GM18951 (cell line): ENCODE data around the gene PPP2R3C.
"Not testable (repeated sequence)": the region's sequence is repeated elsewhere in the genome, so short reads cannot be mapped to it uniquely, and the experiment has no call there.

ENCODE experiments used
- POLR2A ChIP-seq: IDR thresholded peaks from 4 replicates; pipeline ENCODE4 v1.6.1; 2011; ENCODE audit warnings: mild to moderate bottlenecking; ENCODE audit not compliant: insufficient read length, insufficient read depth; ENCODE audit errors: extremely low read depth
- in situ Hi-C: fragments of 300-500 bp; cut with MboI; formaldehyde crosslinking; loops from one replicate; pipeline ENCODE4 v1.12.0; 2022; ENCODE audit warnings: low sequenced_read_pairs, mixed read lengths, inconsistent platforms; ENCODE audit not compliant: unreplicated experiment

Gene PPP2R3C

DNA sequence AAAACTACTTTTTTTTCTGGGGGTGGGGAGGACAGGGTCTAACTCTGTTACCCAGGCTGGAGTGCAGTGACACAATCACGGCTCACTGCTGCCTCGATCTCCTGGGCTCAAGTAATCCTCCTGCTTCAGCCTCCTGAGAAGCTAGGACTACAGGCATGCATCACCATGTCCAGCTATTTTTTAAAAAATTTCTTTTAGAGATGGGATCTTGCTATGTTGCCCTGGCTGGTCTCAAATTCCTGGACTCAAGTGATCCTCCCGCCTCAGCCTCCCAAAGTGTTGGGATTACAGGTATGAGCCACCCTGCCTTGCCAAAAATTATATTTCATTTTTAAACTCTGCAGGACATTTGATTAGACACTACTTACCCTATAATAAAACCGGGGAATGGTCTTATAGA lies 5.5 kb downstream of the PPP2R3C start:
- no peak for TF ChIP-seq POLR2A
- in situ Hi-C loops = no loop called here

DNA sequence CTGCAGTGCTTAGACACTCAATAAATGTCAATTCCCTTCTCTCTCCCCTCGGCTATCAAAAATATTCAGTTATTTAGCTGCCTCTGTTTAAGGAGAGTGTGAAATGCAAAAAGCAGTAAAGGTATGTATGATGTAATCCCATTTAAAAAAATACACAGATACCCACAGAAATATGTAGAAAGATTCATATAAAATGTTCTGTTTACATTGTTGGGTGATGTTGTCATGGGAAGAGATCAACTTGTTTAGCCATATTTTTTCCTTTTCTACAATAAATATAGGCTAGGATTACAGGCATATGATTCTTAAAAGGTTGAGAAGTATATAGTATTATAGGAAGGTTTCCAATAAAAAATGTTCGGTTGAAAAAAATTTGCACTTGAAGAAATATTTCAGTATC lies 7.8 kb downstream of the PPP2R3C start:
- in situ Hi-C loops = no loop called here
- no peak for TF ChIP-seq POLR2A

DNA sequence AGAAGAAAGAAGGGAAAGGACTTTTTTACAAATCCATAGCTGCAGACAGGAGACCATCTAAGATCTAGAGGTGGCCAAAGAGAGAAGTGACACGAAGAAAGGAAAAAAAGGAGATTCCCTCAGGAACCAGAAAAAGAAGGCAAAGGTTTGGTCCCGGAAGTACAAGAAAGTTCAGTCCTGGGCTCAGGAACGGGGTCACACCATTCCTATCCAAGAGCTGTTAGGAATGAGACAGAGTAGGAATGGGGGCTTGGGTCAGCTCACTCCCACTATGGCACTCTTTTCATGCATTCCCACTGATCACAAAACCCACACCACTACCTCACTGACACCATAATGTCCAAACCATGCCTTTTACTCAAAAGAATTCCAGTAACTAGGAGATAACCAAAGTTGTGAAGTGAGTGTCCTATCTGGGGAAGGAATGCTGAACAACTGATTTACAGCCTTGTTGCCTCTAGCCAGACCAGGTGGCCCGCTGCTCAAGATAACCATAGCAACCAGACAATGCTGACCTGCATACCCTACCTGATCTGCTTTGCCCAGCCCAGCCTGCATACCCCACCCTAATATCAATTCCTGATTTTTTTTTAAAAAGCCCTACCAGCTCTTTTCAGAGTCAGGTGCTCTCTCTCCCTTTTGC lies 8.4 kb downstream of the PPP2R3C start:
- in situ Hi-C loops = no loop called here
- no peak for TF ChIP-seq POLR2A

DNA sequence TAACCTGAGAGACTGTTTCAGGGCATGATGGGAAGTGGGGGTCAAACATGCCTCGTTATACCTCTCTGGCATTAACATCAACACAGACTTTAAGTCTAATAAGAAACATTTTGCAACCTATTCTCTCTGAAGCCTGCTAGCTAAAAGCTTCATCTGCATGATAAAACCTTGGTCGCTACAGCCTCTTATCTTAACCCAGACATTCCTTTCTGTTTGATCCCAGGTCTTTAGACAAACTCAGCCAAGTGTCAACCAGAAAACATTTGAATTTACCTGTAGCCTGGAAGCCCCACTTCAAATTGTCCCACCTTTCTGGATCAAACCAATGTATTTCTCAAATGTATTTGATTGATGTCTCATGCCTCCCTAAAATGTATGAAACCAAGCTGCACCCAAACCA lies 9.1 kb downstream of the PPP2R3C start:
- in situ Hi-C loops = no loop called here
- no peak for TF ChIP-seq POLR2A

DNA sequence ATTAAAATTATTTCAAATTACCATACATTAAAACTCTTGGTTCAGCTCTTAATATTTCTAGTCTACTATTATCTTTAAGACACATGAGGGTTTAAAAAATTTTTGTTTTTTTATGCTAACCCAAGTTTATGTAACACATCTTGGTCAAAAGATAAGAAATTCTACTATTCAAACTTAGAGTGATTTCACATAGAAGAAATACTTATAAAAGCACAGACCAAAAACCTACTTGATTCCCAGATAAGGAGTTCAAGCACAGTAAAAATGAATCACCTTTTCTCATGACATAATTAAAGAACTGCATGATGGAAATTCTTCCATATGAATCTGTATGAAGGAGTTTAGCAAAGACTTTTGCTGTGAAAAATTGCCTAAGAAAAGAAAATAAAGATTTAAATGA lies 13.9 kb downstream of the PPP2R3C start:
- TF ChIP-seq POLR2A = no peak
- in situ Hi-C loops = no loop called here

GRCh38 chr14:35094645-35095044 lies 27.1 kb downstream of the PPP2R3C start:
- in situ Hi-C loops = not testable (repeated sequence)

GRCh38 chr14:35088514-35088913 lies 33.3 kb downstream of the PPP2R3C start:
- in situ Hi-C loops = no loop called here
- no peak for TF ChIP-seq POLR2A

DNA sequence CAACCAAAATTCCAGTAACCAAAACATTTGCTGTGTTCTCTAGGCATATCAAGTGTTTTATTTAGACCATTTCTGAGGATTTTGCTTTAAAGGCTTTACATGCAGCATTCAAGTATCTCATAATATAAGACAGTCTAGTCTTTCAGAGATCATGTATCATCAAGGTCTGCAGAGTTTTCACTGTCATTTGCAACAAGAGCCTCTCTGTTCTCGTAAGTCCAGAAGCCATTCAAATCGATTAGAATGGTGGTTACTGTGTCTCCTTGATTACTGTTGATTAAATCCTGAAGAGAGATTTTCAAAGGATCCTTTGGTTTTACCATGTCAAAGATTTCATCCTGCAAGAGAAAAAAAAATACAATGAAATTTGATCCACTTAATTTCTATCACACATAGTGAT lies 36.3 kb downstream of the PPP2R3C start:
- in situ Hi-C loops = no loop called here
- TF ChIP-seq POLR2A = no peak

DNA sequence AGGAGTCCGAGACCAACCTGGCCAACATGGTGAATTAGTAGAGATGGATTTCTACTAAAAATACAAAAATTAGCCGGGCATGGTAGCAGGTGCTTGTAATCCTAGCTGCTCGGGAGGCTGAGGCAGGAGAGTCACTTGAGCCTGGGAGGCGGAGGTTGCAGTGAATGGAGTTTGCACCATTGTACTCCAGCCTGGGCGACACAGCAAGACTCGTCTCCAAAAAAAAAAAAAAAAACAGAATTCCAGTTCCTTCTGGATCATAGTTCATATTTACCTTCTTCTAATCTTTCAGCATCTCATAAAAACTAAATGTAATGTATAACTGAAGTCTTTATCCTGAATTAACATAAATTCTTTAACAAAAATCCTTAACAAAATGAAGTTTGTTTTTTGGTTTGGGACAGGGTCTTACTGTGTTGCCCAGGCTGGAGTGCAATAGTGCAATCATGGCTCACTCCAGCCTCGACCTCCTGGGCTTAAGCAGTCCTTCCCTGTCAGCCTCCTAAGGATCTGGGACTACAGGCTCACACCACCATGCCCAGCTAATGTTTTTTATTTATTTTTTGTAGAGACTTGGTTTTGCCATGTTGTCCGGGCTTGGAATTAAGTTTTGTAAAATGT lies 38.1 kb downstream of the PPP2R3C start:
- in situ Hi-C loops = no loop called here
- TF ChIP-seq POLR2A = no peak

DNA sequence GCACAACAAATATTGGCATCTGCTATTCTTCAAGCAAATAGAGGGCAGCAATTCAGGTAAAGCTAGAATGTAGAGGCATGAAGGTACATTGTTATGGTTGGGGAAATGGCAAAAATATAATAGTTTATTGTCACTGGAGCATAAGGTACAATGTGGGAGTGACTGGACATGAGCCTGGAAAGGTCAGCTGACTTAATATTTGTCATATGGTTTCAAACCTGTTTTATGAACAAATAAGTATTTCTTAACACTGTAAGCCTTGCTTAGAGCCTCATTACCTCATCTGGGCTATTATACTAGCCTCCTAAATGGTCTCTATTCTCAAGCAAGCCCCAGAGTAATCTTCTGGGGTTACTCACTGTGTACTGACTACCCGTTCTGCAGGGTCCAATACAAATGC lies 42.0 kb downstream of the PPP2R3C start:
- in situ Hi-C loops = no loop called here
- no peak for TF ChIP-seq POLR2A

GRCh38 chr14:35078082-35078481 lies 43.7 kb downstream of the PPP2R3C start:
- in situ Hi-C loops = no loop called here
- TF ChIP-seq POLR2A = no peak

DNA sequence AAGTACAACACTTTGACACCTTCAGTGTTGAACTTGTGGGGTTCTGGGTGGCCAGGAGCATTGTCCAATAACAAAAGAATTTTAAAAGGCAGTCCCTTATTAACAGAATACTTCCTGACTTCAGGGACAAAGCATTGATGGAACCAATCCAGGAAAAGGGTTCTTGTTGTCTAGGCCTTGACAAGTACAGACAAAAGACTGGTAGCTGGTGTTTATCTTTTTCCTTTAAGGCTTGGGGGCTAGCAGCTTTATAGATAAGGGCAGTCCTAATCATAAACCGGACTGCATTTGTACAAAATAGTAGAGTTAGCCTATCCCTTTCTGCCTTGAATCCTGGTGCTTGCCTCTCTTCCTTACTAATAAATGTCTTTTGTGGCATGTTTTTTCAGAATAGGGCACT lies 48.3 kb downstream of the PPP2R3C start:
- TF ChIP-seq POLR2A = no peak
- in situ Hi-C loops = no loop called here

DNA sequence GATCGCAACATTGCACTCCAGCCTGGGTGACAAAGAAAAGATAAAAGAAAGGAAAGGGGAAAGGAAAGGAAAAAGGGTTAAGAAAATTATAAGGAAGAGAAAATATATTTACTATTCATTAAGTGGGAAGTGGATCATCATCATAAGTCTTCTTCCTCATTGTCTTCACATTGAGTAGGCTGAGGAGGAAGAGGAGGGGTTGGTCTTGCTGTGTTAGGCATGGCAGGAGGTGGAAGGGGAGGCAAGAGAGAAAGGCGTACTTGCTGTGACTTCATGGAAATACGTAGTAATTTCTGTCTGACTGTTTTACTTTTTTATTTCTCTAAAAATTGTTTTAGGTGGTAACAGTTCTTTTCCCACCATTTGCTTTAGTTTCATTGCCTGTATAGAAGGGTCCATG lies 49.6 kb downstream of the PPP2R3C start:
- TF ChIP-seq POLR2A = no peak
- in situ Hi-C loops = no loop called here

DNA sequence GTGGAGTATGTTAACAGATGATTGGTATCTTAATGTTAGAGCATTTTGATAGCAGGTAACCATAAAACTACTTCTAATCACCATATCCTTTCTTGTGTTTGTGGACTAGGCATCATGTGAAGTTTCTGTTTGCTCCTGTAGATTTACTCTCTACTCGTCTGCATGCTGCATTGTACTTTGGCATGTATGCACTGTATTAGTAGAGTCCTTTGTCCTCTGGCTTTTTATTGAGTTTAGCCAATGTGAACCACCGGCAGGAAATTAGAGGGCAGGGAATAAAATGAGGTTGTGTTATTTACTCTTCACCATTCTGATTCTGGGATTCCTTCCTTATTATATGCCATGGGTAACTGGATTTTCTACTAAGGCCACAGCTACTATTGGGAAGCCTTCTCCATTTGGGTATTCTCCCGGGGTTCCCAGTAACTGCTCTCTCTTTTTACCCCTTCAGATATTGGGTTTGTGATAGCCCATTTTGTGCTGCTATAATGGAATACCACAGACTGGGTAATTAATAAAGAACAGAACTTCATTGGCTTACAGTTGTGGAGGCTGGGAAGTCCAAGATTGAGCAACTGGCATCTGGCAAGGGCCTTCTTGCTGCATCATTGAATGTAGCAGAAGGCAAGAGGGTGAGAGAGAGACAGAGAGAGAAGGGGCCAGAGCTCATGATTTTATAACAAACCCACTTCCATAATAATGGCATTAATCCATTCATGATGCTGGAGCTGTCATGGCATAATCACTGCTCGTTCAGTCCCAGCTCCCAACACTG lies 53.4 kb downstream of the PPP2R3C start:
- in situ Hi-C loops = no loop called here
- no peak for TF ChIP-seq POLR2A

- in situ Hi-C loops = not testable (repeated sequence)
These were observed 56.1 kb downstream of the PPP2R3C start for GRCh38 chr14:35065731-35066130.

DNA sequence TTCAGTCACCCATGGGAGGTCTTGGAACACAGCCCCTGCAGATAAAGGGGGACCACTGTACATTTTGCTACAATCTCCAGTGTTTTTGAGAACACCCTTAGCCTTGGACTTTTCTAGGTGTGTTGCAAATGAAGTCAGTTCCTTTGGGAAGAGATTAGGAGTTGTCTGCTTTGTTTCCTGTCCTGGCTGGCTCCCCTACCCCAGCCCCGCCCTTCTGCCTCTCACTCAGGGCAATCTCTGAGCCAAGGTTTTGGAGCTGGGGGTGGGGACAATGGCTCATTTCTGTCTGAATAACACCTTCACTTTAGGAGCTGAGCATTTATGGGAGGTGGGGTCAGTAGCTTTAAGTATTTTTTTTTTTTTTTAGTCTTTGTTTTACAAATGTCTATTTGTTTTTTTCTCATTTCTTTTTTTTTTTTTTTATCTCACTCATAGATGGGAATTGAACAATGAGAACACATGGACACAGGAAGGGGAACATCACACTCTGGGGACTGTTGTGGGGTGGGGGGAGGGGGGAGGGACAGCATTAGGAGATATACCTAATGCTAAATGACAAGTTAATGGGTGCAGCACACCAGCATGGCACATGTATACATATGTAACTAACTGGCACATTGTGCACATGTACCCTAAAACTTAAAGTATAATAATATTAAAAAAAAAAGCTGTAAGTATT lies 60.5 kb downstream of the PPP2R3C start:
- in situ Hi-C loops = not testable (repeated sequence)
